VCaP (cell line): ENCODE results near the gene MYO18B.

Experiments
- H3K27ac ChIP-seq: fragments of 450-650 bp; 2 replicates; pipeline ENCODE4 v1.5.1; 2017
- TF ChIP-seq, protein P1 (sequence below): fragments of 450-650 bp; conservative IDR thresholded peaks from 2 replicates; pipeline ENCODE4 v1.5.1; 2017; ENCODE audit warnings: mild to moderate bottlenecking, moderate library complexity

MYO18B gene

GRCh38 chr22:25919452-25919851, 177.5 kb downstream of the MYO18B start:
- no peak overlapping the region for H3K27ac ChIP-seq
- TF ChIP-seq, protein P1, sequence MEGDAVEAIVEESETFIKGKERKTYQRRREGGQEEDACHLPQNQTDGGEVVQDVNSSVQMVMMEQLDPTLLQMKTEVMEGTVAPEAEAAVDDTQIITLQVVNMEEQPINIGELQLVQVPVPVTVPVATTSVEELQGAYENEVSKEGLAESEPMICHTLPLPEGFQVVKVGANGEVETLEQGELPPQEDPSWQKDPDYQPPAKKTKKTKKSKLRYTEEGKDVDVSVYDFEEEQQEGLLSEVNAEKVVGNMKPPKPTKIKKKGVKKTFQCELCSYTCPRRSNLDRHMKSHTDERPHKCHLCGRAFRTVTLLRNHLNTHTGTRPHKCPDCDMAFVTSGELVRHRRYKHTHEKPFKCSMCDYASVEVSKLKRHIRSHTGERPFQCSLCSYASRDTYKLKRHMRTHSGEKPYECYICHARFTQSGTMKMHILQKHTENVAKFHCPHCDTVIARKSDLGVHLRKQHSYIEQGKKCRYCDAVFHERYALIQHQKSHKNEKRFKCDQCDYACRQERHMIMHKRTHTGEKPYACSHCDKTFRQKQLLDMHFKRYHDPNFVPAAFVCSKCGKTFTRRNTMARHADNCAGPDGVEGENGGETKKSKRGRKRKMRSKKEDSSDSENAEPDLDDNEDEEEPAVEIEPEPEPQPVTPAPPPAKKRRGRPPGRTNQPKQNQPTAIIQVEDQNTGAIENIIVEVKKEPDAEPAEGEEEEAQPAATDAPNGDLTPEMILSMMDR, result no peak

GRCh38 chr22:25922141-25922540, 180.2 kb downstream of the MYO18B start:
- TF ChIP-seq, protein P1, result no peak
- H3K27ac ChIP-seq, result no peak overlapping the region

- H3K27ac ChIP-seq, result no peak overlapping the region
- TF ChIP-seq, protein P1, result no peak
These were observed 181.9 kb downstream of the MYO18B start for GRCh38 chr22:25923914-25924313.

GRCh38 chr22:25928038-25928437, 186.1 kb downstream of the MYO18B start:
- no peak overlapping the region for H3K27ac ChIP-seq
- TF ChIP-seq, protein P1, result no peak

GRCh38 chr22:25929321-25929878, 187.4 kb downstream of the MYO18B start:
- no peak overlapping the region for H3K27ac ChIP-seq
- TF ChIP-seq, protein P1, result no peak

- no peak overlapping the region for H3K27ac ChIP-seq
- TF ChIP-seq, protein P1, result no peak
These were observed 188.1 kb downstream of the MYO18B start for GRCh38 chr22:25930083-25930482.

GRCh38 chr22:25930788-25931310, 188.9 kb downstream of the MYO18B start:
- H3K27ac ChIP-seq, result no peak overlapping the region
- TF ChIP-seq, protein P1, result no peak
